GM23338 (cell line): ENCODE results near the gene AMBRA1. TPM values are rescaled to one million over a fixed set of nuclear protein-coding genes. Genes with fewer than 3 reads are reported as not detected.

Experiments
- ATAC-seq: fragments of 200-7000 bp; cut with Tn5 transposase; 3 replicates; pipeline ENCODE4 v1.9.1; 2020
- DNase-seq: peaks from one replicate; pipeline ENCODE4 v3.0.0-alpha.2; 2015; ENCODE audit warnings: low spot score
- H2AFZ ChIP-seq: fragments of 200-600 bp; sonication (generic); 2 replicates; pipeline ENCODE4 v1.8.0; 2016; ENCODE audit warnings: antibody characterized with exemption, mild to moderate bottlenecking, moderate library complexity
- H3F3A ChIP-seq: fragments of 200-600 bp; sonication (generic); replicated peaks from 2 replicates; pipeline ENCODE4 v1.8.0; 2017; ENCODE audit warnings: antibody characterized with exemption, mixed run types, low read depth
- H3K27ac ChIP-seq: fragments of 200-600 bp; sonication (generic); 2 replicates; pipeline ENCODE4 v1.6.1; 2016; ENCODE audit warnings: low read depth
- H3K27me3 ChIP-seq: fragments of 200-600 bp; sonication (generic); 2 replicates; pipeline ENCODE4 v1.8.0; 2016; ENCODE audit warnings: mild to moderate bottlenecking, mixed run types, moderate library complexity; ENCODE audit not compliant: insufficient read depth
- H3K36me3 ChIP-seq: fragments of 200-600 bp; sonication (generic); 2 replicates; pipeline ENCODE4 v1.8.0; 2016; ENCODE audit warnings: mild to moderate bottlenecking; ENCODE audit not compliant: insufficient read depth
- H3K4me1 ChIP-seq: fragments of 200-600 bp; sonication (generic); 2 replicates; pipeline ENCODE4 v1.8.0; 2016; ENCODE audit warnings: mild to moderate bottlenecking, moderate library complexity; ENCODE audit not compliant: insufficient read depth
- H3K4me2 ChIP-seq: fragments of 200-600 bp; sonication (generic); 2 replicates; pipeline ENCODE4 v1.7.1; 2017; ENCODE audit warnings: mixed run types
- H3K4me3 ChIP-seq: fragments of 200-600 bp; sonication (generic); 2 replicates; pipeline ENCODE4 v1.6.1; 2016; ENCODE audit warnings: mixed run types
- H3K79me2 ChIP-seq: fragments of 200-600 bp; sonication (generic); replicated peaks from 2 replicates; pipeline ENCODE4 v1.8.0; 2017; ENCODE audit warnings: mild to moderate bottlenecking; ENCODE audit not compliant: insufficient read depth
- H3K9me2 ChIP-seq: fragments of 200-600 bp; sonication (generic); 2 replicates; pipeline ENCODE4 v1.8.0; 2017; ENCODE audit not compliant: insufficient read depth
- H4K20me1 ChIP-seq: fragments of 200-600 bp; sonication (generic); replicated peaks from 2 replicates; pipeline ENCODE4 v1.8.0; 2017; ENCODE audit warnings: mild to moderate bottlenecking; ENCODE audit not compliant: insufficient read depth
- H3K27ac Mint-ChIP-seq: 2 replicates; pipeline ENCODE4 v1.8.0; 2020; ENCODE audit warnings: inconsistent platforms, mild to moderate bottlenecking, moderate library complexity, mixed read lengths
- H3K27me3 Mint-ChIP-seq: 3 replicates; pipeline ENCODE4 v1.8.0; 2022; ENCODE audit warnings: low read depth, mild to moderate bottlenecking, moderate library complexity, mixed read lengths, inconsistent platforms; ENCODE audit not compliant: insufficient read depth, poor library complexity
- H3K36me3 Mint-ChIP-seq: 3 replicates; pipeline ENCODE4 v1.8.0; 2021; ENCODE audit warnings: low read depth, mild to moderate bottlenecking, inconsistent platforms, moderate library complexity, mixed read lengths
- H3K4me1 Mint-ChIP-seq: 3 replicates; pipeline ENCODE4 v1.8.0; 2020; ENCODE audit warnings: mild to moderate bottlenecking, inconsistent platforms, mixed read lengths
- H3K4me3 Mint-ChIP-seq: 3 replicates; pipeline ENCODE4 v1.8.0; 2021; ENCODE audit warnings: moderate library complexity, mild to moderate bottlenecking, inconsistent platforms, mixed read lengths
- H3K9me3 Mint-ChIP-seq: 3 replicates; pipeline ENCODE4 v1.8.0; 2020; ENCODE audit warnings: moderate library complexity, mild to moderate bottlenecking, inconsistent platforms, mixed read lengths
- CTCF ChIP-seq, 2 experiments: fragments of 200-600 bp in 1 of 2; sonication (generic) in 1 of 2; conservative IDR thresholded peaks; 2 replicates each; pipeline versions ENCODE4 v1.5.1 to v1.6.1; 2016 to 2017; ENCODE audit warnings: antibody characterized with exemption in 2 of 2, low read depth in 2 of 2, mild to moderate bottlenecking in 2 of 2, moderate library complexity in 1 of 2
- EZH2phosphoT487 ChIP-seq: fragments of 200-600 bp; sonication (generic); IDR thresholded peaks from one replicate; pipeline ENCODE4 v1.8.1; 2018; ENCODE audit warnings: antibody characterized with exemption; ENCODE audit not compliant: unreplicated experiment
- NANOG ChIP-seq: IDR thresholded peaks from 2 replicates; pipeline ENCODE4 v1.6.1; 2016; ENCODE audit warnings: antibody characterized with exemption, borderline replicate concordance
- REST ChIP-seq: IDR thresholded peaks from one replicate; pipeline ENCODE4 v1.6.1; 2018; ENCODE audit warnings: antibody characterized with exemption; ENCODE audit not compliant: unreplicated experiment
- STAT1 ChIP-seq: IDR thresholded peaks from one replicate; pipeline ENCODE4 v1.6.1; 2016; ENCODE audit warnings: antibody characterized with exemption; ENCODE audit not compliant: unreplicated experiment
- ZNF462 ChIP-seq: fragments of 250-450 bp; sonication (Bioruptor Pico); IDR thresholded peaks from 2 replicates; pipeline ENCODE4 v1.5.0; 2020; ENCODE audit warnings: mild to moderate bottlenecking, moderate library complexity
- polyA plus RNA-seq: library from polyadenylated mRNA; unstranded; fragments of >200 nt; fragmentation: Nextera tagmentation; extraction: Ambion mirVana; gene quantifications from 2 replicates; pipeline ENCODE4 v1.2.1, GENCODE V29; 2016
- total RNA-seq: library from RNA; depleted of rRNA; stranded (reverse); fragments of >200 nt; shearing (Covaris generic); gene quantifications from 2 replicates; pipeline ENCODE4 v1.2.3, GENCODE V29; 2014

The AMBRA1 gene
- total and polyA plus RNA-seq, 2 experiments from 2014 or later, result 8.3 to 34.8 TPM

GRCh38 chr11:46540807-46541206 lies 53.0 kb downstream of the AMBRA1 start (continued):
- TF ChIP-seq REST, result no peak
- TF ChIP-seq EZH2phosphoT487, result no peak
- no peak for TF ChIP-seq STAT1

- Histone ChIP-seq H3K4me1 (peaks cover 15% of the 10 kb centered on the region), H4K20me1 (peaks cover 20% of the 10 kb centered on the region), H2AFZ (no peak overlapping the region), H3K36me3 (no peaks in the 10 kb centered on the region), H3K79me2 (peaks cover 59% of the 10 kb centered on the region), H3K27ac (no peak overlapping the region), H3F3A (no peaks in the 10 kb centered on the region), H3K9me2 (no peaks in the 10 kb centered on the region), H3K4me2 (peak overlapping the region; percentile 6; the same call in 1 of the 2 replicates), H3K27me3 (no peaks in the 10 kb centered on the region), H3K4me3 (no peak overlapping the region)
- no peaks in the 10 kb centered on the region for H3K9me3 Mint-ChIP-seq
- H3K36me3 Mint-ChIP-seq, result peaks cover 13% of the 10 kb centered on the region
- peak overlapping the region; percentile 97 for H3K27ac Mint-ChIP-seq
- peaks cover 32% of the 10 kb centered on the region for H3K4me1 Mint-ChIP-seq
- peaks cover 3% of the 10 kb centered on the region for H3K27me3 Mint-ChIP-seq
- H3K4me3 Mint-ChIP-seq, result peak overlapping the region; percentile 58
- DNase-seq (peak; percentile 97), ATAC-seq (peak; percentile 98)
- TF ChIP-seq NANOG (peak; percentile 65; the same call in 1 of the 2 replicates), CTCF (conservative IDR thresholded peaks at IDR 0.05; ENCODE audit: low read depth in 2 of 2) (peak; percentile 99 to 100), STAT1 (no peak), ZNF462 (CRISPR knock-in tag) (no peak)
Measured at GRCh38 chr11:46537537-46538295, 56.1 kb downstream of the AMBRA1 start.
